Tibial nerve (tissue), 3 donors: ENCODE data around the gene MPC2.

Experiments used
- CTCF ChIP-seq, 5 experiments: fragments of 200-600 bp in 3 of 5; fragments of 450-650 bp in 2 of 5; sonication (generic) in 3 of 5; IDR thresholded peaks; one replicate each; pipeline ENCODE4 v1.5.1; 2016 to 2019; ENCODE audit warnings: antibody characterized with exemption in 5 of 5, mild to moderate bottlenecking in 3 of 5, moderate library complexity in 2 of 5
- POLR2A ChIP-seq, 2 donors: fragments of 450-650 bp; IDR thresholded peaks; one replicate each; pipeline ENCODE4 v1.6.1; 2017; ENCODE audit warnings: antibody characterized with exemption in 2 of 2, mild to moderate bottlenecking in 2 of 2, moderate library complexity in 2 of 2

GRCh38 chr1:167933788-167934187 is 3.1 kb downstream of the MPC2 start:
- no peak for TF ChIP-seq CTCF (IDR thresholded peaks at IDR 0.05)
- no peak for TF ChIP-seq POLR2A (IDR thresholded peaks at IDR 0.05)
